Measurements from ENCODE around the gene TSPAN17.
A peak's percentile ranks its signal among the peaks of the same experiment; 100 is the strongest.

The TSPAN17 gene

DNA sequence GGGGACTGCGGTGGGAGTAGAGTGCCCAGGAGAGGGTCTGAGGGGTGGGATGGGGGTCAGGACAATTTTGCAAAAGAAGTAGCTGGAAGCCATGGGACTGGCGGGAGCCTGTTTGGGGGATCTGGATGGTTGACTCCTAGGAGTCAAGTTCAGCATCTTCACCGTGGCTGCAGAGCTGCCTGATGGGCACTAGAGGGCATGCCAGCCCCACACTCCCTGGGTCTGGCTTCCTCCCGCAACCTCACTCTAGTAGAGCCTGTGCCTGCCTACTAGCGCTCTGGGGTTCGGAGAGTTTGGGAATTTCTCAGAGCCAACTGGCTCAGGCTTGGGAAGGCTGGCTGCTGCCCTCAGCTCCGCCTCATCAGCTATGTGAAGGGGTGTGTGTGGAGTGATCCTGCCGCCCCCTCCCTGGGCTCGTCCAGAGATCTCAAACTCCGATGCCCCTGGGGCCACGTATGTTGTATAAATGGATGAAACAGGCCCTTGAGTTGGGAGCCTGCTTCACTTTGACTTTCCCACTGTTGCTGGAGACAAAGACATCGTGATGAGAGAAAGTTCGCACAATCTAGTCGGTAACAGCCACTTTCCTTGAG, 10.8 kb downstream of the TSPAN17 start:
- DNase-seq (ENCODE audit: low spot score): peak; percentile 68
- TF ChIP-seq CTCF (IDR thresholded peaks at IDR 0.05; ENCODE audit: extremely low read depth, missing control alignments): peak; percentile 96

DNA sequence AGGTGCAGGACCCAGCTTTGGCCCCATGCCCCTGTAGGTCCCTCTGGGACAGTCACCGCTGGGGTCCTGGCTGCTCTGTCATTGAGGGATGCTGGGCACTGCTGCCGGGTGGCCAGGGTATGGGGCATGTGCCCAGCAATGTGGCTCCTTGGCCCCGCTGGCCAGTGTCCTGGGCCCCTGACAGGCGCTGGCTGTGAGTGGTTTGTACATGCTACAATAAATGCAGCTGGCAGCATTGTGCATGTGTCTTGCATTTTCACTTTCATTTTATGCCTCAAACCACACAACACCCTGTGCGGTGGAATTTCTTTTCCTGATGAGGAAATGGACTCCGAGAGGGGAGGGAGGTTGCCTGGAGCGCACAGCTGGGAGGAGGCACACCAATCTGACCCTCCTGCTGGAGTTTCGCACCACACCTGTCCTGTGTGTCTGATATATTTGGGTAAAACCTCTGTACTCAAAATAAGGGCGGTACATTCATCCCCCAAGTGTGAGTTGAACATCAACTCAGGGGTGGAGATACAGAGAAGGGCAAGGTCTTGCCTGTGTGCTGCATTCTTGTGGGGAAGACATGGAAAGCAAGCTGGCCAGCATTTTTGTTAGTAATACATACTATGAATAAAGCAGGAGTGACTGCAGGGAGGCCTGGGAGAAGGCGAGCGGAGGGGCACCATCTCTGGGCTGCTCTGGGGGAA, 11.7 kb downstream of the TSPAN17 start:
- TF ChIP-seq CTCF (IDR thresholded peaks at IDR 0.05; ENCODE audit: extremely low read depth, missing control alignments): no peak
- peak; percentile 26 for DNase-seq (ENCODE audit: low spot score)

DNA sequence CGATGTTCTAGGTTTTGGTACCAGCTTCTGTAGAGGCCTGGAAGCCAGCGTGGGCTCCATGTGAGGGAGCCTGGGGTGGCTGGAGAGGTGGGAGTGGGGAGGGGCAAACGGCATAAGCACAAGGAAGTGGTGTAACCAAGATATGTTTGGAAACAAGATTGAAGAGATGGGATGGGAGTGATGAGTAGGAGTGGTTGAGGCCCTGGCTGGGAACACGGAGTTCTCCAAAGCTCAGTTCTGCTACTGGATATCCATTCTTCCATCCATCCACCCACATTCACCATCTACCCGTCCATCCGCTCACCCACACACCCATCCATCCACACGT, 12.2 kb downstream of the TSPAN17 start:
- no peak for DNase-seq (ENCODE audit: low spot score)
- TF ChIP-seq CTCF (IDR thresholded peaks at IDR 0.05; ENCODE audit: extremely low read depth, missing control alignments): no peak

GRCh38 chr5:176659860-176660461, 12.7 kb downstream of the TSPAN17 start:
- no peak for TF ChIP-seq CTCF (IDR thresholded peaks at IDR 0.05; ENCODE audit: extremely low read depth, missing control alignments)
- DNase-seq (ENCODE audit: low spot score): no peak

DNA sequence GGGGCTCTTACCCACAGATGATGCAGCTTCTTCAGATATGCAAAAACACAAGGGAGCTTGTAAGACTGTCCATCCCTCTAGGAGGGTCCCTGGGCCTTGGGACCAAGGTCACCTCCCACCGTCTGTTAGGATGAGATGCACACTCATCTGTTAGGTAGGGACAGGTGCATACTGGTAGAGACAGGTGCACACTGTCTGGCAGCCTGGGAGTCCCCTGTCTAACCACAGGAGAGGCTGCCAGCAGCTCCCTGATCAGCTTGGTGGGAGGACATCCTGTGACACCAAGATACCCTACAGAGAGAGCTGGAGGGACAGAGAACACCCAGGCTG, 13.2 kb downstream of the TSPAN17 start:
- no peak for TF ChIP-seq CTCF (IDR thresholded peaks at IDR 0.05; ENCODE audit: extremely low read depth, missing control alignments)
- no peak for DNase-seq (ENCODE audit: low spot score)

GRCh38 chr5:176660860-176661641, 13.8 kb downstream of the TSPAN17 start:
- DNase-seq (ENCODE audit: low spot score): peak; percentile 91
- peak; percentile 95 for TF ChIP-seq CTCF (IDR thresholded peaks at IDR 0.05; ENCODE audit: extremely low read depth, missing control alignments)

GRCh38 chr5:176661676-176662075, 14.4 kb downstream of the TSPAN17 start:
- no peak for DNase-seq (ENCODE audit: low spot score)
- TF ChIP-seq CTCF (IDR thresholded peaks at IDR 0.05; ENCODE audit: extremely low read depth, missing control alignments): no peak

Measured in GM20000 (cell line).